OCI-LY7 (cell line): ENCODE data around the gene F9. TPM values are rescaled to one million over a fixed set of nuclear protein-coding genes. Genes with fewer than 3 reads are reported as not detected.

ENCODE experiments used
- BruUV-seq: library from RNA; stranded (reverse); fragments of 400-500 nt; replicated peaks from 2 replicates; lab custom pipeline; 2021; lab: Mats Ljungman, UMichigan
- CTCF ChIA-PET: fragments of 300-600 bp; sonication (Branson Sonifier 250); formaldehyde crosslinking; loops from one replicate; lab custom pipeline; 2022; ENCODE audit warnings: antibody characterized with exemption; ENCODE audit not compliant: unreplicated experiment; lab: Charles Lee
- POLR2A ChIA-PET: fragments of 300-600 bp; sonication (Branson Sonifier 250); formaldehyde crosslinking; loops from one replicate; lab custom pipeline; 2022; ENCODE audit warnings: antibody characterized with exemption; lab: Charles Lee
- DNase-seq: peaks from one replicate; pipeline ENCODE4 v3.0.0-alpha.2; 2015; ENCODE audit warnings: low spot score
- H2AFZ ChIP-seq: fragments of 200-600 bp; sonication (generic), shearing (Covaris generic); 2 replicates; pipeline ENCODE4 v1.6.1; 2014; ENCODE audit warnings: mild to moderate bottlenecking, antibody characterized with exemption, low read length, moderate library complexity
- H3K27ac ChIP-seq: fragments of 200-600 bp; sonication (generic); 2 replicates; pipeline ENCODE4 v1.5.1; 2014; ENCODE audit warnings: mixed run types, low read depth, mild to moderate bottlenecking, moderate library complexity, low read length, inconsistent platforms; ENCODE audit not compliant: poor library complexity, severe bottlenecking
- H3K36me3 ChIP-seq: fragments of 200-600 bp; sonication (generic); 2 replicates; pipeline ENCODE4 v1.6.1; 2014; ENCODE audit warnings: mild to moderate bottlenecking, antibody characterized with exemption, low read length, moderate library complexity, mixed read lengths; ENCODE audit not compliant: insufficient read depth
- H3K4me1 ChIP-seq: fragments of 200-600 bp; sonication (generic); 2 replicates; pipeline ENCODE4 v1.5.1; 2014; ENCODE audit warnings: mild to moderate bottlenecking, low read length; ENCODE audit not compliant: insufficient read depth, poor library complexity, severe bottlenecking
- H3K4me2 ChIP-seq: fragments of 200-600 bp; sonication (generic); 2 replicates; pipeline ENCODE4 v1.6.1; 2014; ENCODE audit warnings: mild to moderate bottlenecking, low read length
- H3K4me3 ChIP-seq: fragments of 200-600 bp; sonication (generic); 2 replicates; pipeline ENCODE4 v1.5.1; 2014; ENCODE audit warnings: mild to moderate bottlenecking, low read depth, low read length; ENCODE audit not compliant: poor library complexity, severe bottlenecking
- H3K79me2 ChIP-seq: fragments of 200-600 bp; sonication (generic); 2 replicates; pipeline ENCODE4 v1.6.1; 2016; ENCODE audit warnings: low read depth, mild to moderate bottlenecking, low read length, moderate library complexity, mixed read lengths; ENCODE audit not compliant: insufficient read depth
- H3K9me2 ChIP-seq: fragments of 200-600 bp; sonication (generic); 2 replicates; pipeline ENCODE4 v1.6.1; 2016; ENCODE audit warnings: mild to moderate bottlenecking, low read length, mixed read lengths; ENCODE audit not compliant: insufficient read depth
- H3K9me3 ChIP-seq: fragments of 200-600 bp; sonication (generic); 2 replicates; pipeline ENCODE4 v1.6.1; 2014; ENCODE audit warnings: mild to moderate bottlenecking, mixed run types, low read length, mixed read lengths
- H4K20me1 ChIP-seq: fragments of 200-600 bp; sonication (generic); 2 replicates; pipeline ENCODE4 v1.6.1; 2014; ENCODE audit warnings: mild to moderate bottlenecking, antibody characterized with exemption, low read length, moderate library complexity, mixed read lengths; ENCODE audit not compliant: insufficient read depth
- CTCF ChIP-seq: fragments of 200-600 bp; sonication (generic); conservative IDR thresholded peaks from 2 replicates; pipeline ENCODE4 v1.5.1; 2014; ENCODE audit warnings: mild to moderate bottlenecking, antibody characterized with exemption, low read length, moderate library complexity, mixed read lengths
- EZH2phosphoT487 ChIP-seq: fragments of 200-600 bp; sonication (generic); IDR thresholded peaks from 2 replicates; pipeline ENCODE4 v1.6.1; 2018; ENCODE audit warnings: low read depth, borderline replicate concordance, mild to moderate bottlenecking, mixed run types, antibody characterized with exemption, low read length, moderate library complexity, mixed read lengths
- intact Hi-C: fragments of 100-400 bp; cut with micrococcal nuclease; formaldehyde crosslinking; loops from one replicate; pipeline ENCODE4 v1.10.0; 2022; ENCODE audit not compliant: unreplicated experiment
- total RNA-seq, 2 experiments: library from RNA; depleted of rRNA in 1 of 2; stranded (reverse); fragments of >200 nt in 1 of 2; shearing (Covaris generic) in 1 of 2; gene quantifications; 2 replicates each; pipeline ENCODE4 v1.2.3, GENCODE V29; 2014 to 2022

F9 gene
- total RNA-seq, 2 experiments from 2014 or later = not detected

- POLR2A ChIA-PET = interaction anchor here (0.5 kb wide), 1 partner anchor 8 kb away, joined by 3 read pairs; no protein-coding TSS in a partner anchor
- H3K4me2 ChIP-seq = no peak overlapping the region
- no peak overlapping the region for H3K4me3 ChIP-seq
- H3K36me3 ChIP-seq = no peaks in the 10 kb centered on the region
- H3K4me1 ChIP-seq = no peaks in the 10 kb centered on the region
- BruUV-seq = no TSS peak
- CTCF ChIA-PET = no interaction called here
- H2AFZ ChIP-seq = no peak overlapping the region
- no peaks in the 10 kb centered on the region for H3K9me3 ChIP-seq
- H3K9me2 ChIP-seq = no peaks in the 10 kb centered on the region
- H4K20me1 ChIP-seq = no peaks in the 10 kb centered on the region
- no peak for DNase-seq
- H3K79me2 ChIP-seq = no peaks in the 10 kb centered on the region
- TF ChIP-seq CTCF (no peak), EZH2phosphoT487 (no peak)
- intact Hi-C loops = no loop called here
- H3K27ac ChIP-seq = no peak overlapping the region
These were observed 65.5 kb downstream of the F9 start for GRCh38 chrX:139596068-139596467.

- Histone ChIP-seq H4K20me1 (no peaks in the 10 kb centered on the region), H3K27ac (no peak overlapping the region), H3K9me2 (no peaks in the 10 kb centered on the region), H3K4me2 (no peak overlapping the region), H3K9me3 (no peaks in the 10 kb centered on the region), H3K36me3 (no peaks in the 10 kb centered on the region), H3K4me3 (no peak overlapping the region), H3K79me2 (no peaks in the 10 kb centered on the region), H2AFZ (no peak overlapping the region), H3K4me1 (no peaks in the 10 kb centered on the region)
- BruUV-seq = no TSS peak
- POLR2A ChIA-PET = no interaction called here
- no peak for TF ChIP-seq EZH2phosphoT487
- no peak for TF ChIP-seq CTCF
- intact Hi-C loops = no loop called here
- DNase-seq = no peak
- CTCF ChIA-PET = no interaction called here
These were observed 69.6 kb downstream of the F9 start for GRCh38 chrX:139600105-139600504.

Other genes with a start within 250 kb of the F9 start
- gene MCF2, start 177.4 kb downstream of the F9 start, total RNA-seq (2014; rRNA removed; shearing (Covaris generic)) = not detected in 2 replicates
- gene MCF2, start 177.4 kb downstream of the F9 start, total RNA-seq (2022) = not detected in 2 replicates